ENCODE measurements around the gene MUC2. TPM values are rescaled to one million over a fixed set of nuclear protein-coding genes. Genes with fewer than 3 reads are reported as not detected.

The MUC2 gene
- total RNA-seq, 2 experiments from 2014 or later, result not detected

- intact Hi-C loops (cut with micrococcal nuclease; ENCODE audit: unreplicated experiment), result no loop called here
- Histone ChIP-seq H3K79me2 (ENCODE audit: insufficient read depth, low read depth, low read length) (no peaks in the 10 kb centered on the region), H3K27ac (ENCODE audit: low read depth, low read length, poor library complexity, severe bottlenecking) (no peak overlapping the region), H4K20me1 (ENCODE audit: insufficient read depth, low read length) (no peaks in the 10 kb centered on the region), H3K4me2 (ENCODE audit: low read length) (no peak overlapping the region), H3K36me3 (ENCODE audit: insufficient read depth, low read length) (no peaks in the 10 kb centered on the region), H3K9me3 (ENCODE audit: low read length) (no peaks in the 10 kb centered on the region), H3K4me3 (ENCODE audit: low read depth, low read length, poor library complexity, severe bottlenecking) (no peak overlapping the region), H3K4me1 (ENCODE audit: insufficient read depth, low read length, poor library complexity, severe bottlenecking) (no peaks in the 10 kb centered on the region), H2AFZ (ENCODE audit: low read length) (no peak overlapping the region), H3K9me2 (ENCODE audit: insufficient read depth, low read length) (no peaks in the 10 kb centered on the region)
- no peak for TF ChIP-seq EZH2phosphoT487 (IDR thresholded peaks at IDR 0.05; ENCODE audit: borderline replicate concordance, low read depth, low read length)
- TF ChIP-seq, protein P1, sequence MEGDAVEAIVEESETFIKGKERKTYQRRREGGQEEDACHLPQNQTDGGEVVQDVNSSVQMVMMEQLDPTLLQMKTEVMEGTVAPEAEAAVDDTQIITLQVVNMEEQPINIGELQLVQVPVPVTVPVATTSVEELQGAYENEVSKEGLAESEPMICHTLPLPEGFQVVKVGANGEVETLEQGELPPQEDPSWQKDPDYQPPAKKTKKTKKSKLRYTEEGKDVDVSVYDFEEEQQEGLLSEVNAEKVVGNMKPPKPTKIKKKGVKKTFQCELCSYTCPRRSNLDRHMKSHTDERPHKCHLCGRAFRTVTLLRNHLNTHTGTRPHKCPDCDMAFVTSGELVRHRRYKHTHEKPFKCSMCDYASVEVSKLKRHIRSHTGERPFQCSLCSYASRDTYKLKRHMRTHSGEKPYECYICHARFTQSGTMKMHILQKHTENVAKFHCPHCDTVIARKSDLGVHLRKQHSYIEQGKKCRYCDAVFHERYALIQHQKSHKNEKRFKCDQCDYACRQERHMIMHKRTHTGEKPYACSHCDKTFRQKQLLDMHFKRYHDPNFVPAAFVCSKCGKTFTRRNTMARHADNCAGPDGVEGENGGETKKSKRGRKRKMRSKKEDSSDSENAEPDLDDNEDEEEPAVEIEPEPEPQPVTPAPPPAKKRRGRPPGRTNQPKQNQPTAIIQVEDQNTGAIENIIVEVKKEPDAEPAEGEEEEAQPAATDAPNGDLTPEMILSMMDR (conservative IDR thresholded peaks at IDR 0.05; ENCODE audit: low read length), result no peak
- ChIA-PET CTCF (ENCODE audit: unreplicated experiment) (no interaction called here), POLR2A (no interaction called here)
- no TSS peak for BruUV-seq (replicated peaks)
- no peak for DNase-seq (ENCODE audit: low spot score)
Measured at GRCh38 chr11:1077033-1077416, 2.4 kb downstream of the MUC2 start.

DNA sequence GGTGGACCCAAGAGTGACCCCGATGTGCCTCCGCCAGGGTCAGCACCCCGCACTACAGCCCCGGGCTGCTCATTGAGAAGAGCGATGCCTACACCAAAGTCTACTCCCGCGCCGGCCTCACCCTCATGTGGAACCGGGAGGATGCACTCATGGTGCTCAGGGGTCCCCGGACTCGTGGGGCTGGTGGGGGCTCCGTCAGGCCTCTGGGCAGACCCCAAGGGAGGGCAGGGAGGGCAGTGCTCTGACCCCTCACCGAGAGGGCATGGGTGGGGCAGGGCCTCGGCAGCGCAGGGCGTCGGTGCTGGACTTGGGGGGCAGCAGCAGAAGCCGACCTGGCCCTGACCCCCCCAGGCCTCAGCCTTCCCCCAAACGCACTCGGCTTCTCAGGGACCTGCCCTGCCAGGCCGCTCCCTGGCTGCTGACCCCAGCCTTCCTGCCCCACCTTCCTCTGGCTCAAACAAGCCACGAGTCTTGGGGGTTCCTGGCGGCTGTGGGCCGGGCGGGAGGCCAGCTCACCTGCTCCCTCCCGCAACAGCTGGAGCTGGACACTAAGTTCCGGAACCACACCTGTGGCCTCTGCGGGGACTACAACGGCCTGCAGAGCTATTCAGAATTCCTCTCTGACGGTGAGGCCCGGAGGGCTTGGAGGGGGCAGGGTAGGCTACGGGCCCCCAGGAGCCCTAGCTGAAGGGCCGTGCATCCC lies 2.9 kb downstream of the MUC2 start:
- Histone ChIP-seq H3K36me3 (ENCODE audit: insufficient read depth, low read length) (no peaks in the 10 kb centered on the region), H3K79me2 (ENCODE audit: insufficient read depth, low read depth, low read length) (no peaks in the 10 kb centered on the region), H3K9me3 (ENCODE audit: low read length) (no peaks in the 10 kb centered on the region), H2AFZ (ENCODE audit: low read length) (no peak overlapping the region), H3K27ac (ENCODE audit: low read depth, low read length, poor library complexity, severe bottlenecking) (no peak overlapping the region), H3K4me1 (ENCODE audit: insufficient read depth, low read length, poor library complexity, severe bottlenecking) (no peaks in the 10 kb centered on the region), H4K20me1 (ENCODE audit: insufficient read depth, low read length) (no peaks in the 10 kb centered on the region), H3K9me2 (ENCODE audit: insufficient read depth, low read length) (no peaks in the 10 kb centered on the region), H3K4me3 (ENCODE audit: low read depth, low read length, poor library complexity, severe bottlenecking) (no peak overlapping the region), H3K4me2 (ENCODE audit: low read length) (no peak overlapping the region)
- intact Hi-C loops (cut with micrococcal nuclease; ENCODE audit: unreplicated experiment), result no loop called here
- CTCF ChIA-PET (ENCODE audit: unreplicated experiment), result no interaction called here
- POLR2A ChIA-PET, result no interaction called here
- BruUV-seq (replicated peaks), result no TSS peak
- no peak for DNase-seq (ENCODE audit: low spot score)
- no peak for TF ChIP-seq EZH2phosphoT487 (IDR thresholded peaks at IDR 0.05; ENCODE audit: borderline replicate concordance, low read depth, low read length)
- TF ChIP-seq, protein P1 (conservative IDR thresholded peaks at IDR 0.05; ENCODE audit: low read length), result no peak

DNA sequence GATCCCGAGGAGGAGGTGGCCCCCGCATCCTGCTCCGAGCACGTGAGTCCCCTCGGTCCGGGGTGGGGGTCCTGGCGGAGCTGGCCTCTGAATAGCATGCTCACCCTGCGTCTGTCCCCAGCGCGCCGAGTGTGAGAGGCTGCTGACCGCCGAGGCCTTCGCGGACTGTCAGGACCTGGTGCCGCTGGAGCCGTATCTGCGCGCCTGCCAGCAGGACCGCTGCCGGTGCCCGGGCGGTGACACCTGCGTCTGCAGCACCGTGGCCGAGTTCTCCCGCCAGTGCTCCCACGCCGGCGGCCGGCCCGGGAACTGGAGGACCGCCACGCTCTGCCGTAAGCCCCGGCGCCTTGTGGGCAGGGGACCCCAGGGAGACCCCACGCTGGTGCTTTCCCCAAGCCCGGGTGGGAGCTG lies 3.5 kb downstream of the MUC2 start:
- no peak for DNase-seq (ENCODE audit: low spot score)
- ChIA-PET POLR2A (no interaction called here), CTCF (ENCODE audit: unreplicated experiment) (no interaction called here)
- no peak overlapping the region for H2AFZ ChIP-seq (ENCODE audit: low read length)
- TF ChIP-seq EZH2phosphoT487 (IDR thresholded peaks at IDR 0.05; ENCODE audit: borderline replicate concordance, low read depth, low read length), result no peak
- TF ChIP-seq, protein P1 (conservative IDR thresholded peaks at IDR 0.05; ENCODE audit: low read length), result no peak
- H3K9me2 ChIP-seq (ENCODE audit: insufficient read depth, low read length), result no peaks in the 10 kb centered on the region
- intact Hi-C loops (cut with micrococcal nuclease; ENCODE audit: unreplicated experiment), result no loop called here
- no peaks in the 10 kb centered on the region for H3K4me1 ChIP-seq (ENCODE audit: insufficient read depth, low read length, poor library complexity, severe bottlenecking)
- no peak overlapping the region for H3K4me3 ChIP-seq (ENCODE audit: low read depth, low read length, poor library complexity, severe bottlenecking)
- no peaks in the 10 kb centered on the region for H3K36me3 ChIP-seq (ENCODE audit: insufficient read depth, low read length)
- H3K27ac ChIP-seq (ENCODE audit: low read depth, low read length, poor library complexity, severe bottlenecking), result no peak overlapping the region
- BruUV-seq (replicated peaks), result no TSS peak
- no peaks in the 10 kb centered on the region for H4K20me1 ChIP-seq (ENCODE audit: insufficient read depth, low read length)
- no peaks in the 10 kb centered on the region for H3K79me2 ChIP-seq (ENCODE audit: insufficient read depth, low read depth, low read length)
- no peak overlapping the region for H3K4me2 ChIP-seq (ENCODE audit: low read length)
- H3K9me3 ChIP-seq (ENCODE audit: low read length), result no peaks in the 10 kb centered on the region
